ENCODE measurements around the gene CRP. TPM values are rescaled to one million over a fixed set of nuclear protein-coding genes. Genes with fewer than 3 reads are reported as not detected.

Gene CRP
- total RNA-seq, 1 donor from 2014 or later: not detected

GRCh38 chr1:159668739-159669138 lies 45.6 kb downstream of the CRP start:
- no peak for TF ChIP-seq CTCF (IDR thresholded peaks at IDR 0.05)
- H3K27me3 Mint-ChIP-seq (ENCODE audit: unreplicated experiment): peaks cover 15% of the 10 kb centered on the region
- DNase-seq (ENCODE audit: extremely low spot score, unreplicated experiment): no peak
- H3K4me1 Mint-ChIP-seq (ENCODE audit: unreplicated experiment): no peaks in the 10 kb centered on the region
- H3K36me3 Mint-ChIP-seq (ENCODE audit: unreplicated experiment): no peaks in the 10 kb centered on the region
- H3K9me3 Mint-ChIP-seq (ENCODE audit: unreplicated experiment): no peaks in the 10 kb centered on the region
- no peak overlapping the region for H3K27ac Mint-ChIP-seq (ENCODE audit: unreplicated experiment)
- no peak overlapping the region for H3K4me3 Mint-ChIP-seq (ENCODE audit: unreplicated experiment)

- no peaks in the 10 kb centered on the region for H3K36me3 Mint-ChIP-seq (ENCODE audit: unreplicated experiment)
- H3K27ac Mint-ChIP-seq (ENCODE audit: unreplicated experiment): no peak overlapping the region
- DNase-seq (ENCODE audit: extremely low spot score, unreplicated experiment): no peak
- TF ChIP-seq CTCF (IDR thresholded peaks at IDR 0.05): no peak
- H3K4me3 Mint-ChIP-seq (ENCODE audit: unreplicated experiment): no peak overlapping the region
- no peaks in the 10 kb centered on the region for H3K4me1 Mint-ChIP-seq (ENCODE audit: unreplicated experiment)
- peaks cover 3% of the 10 kb centered on the region for H3K9me3 Mint-ChIP-seq (ENCODE audit: unreplicated experiment)
- H3K27me3 Mint-ChIP-seq (ENCODE audit: unreplicated experiment): peaks cover 38% of the 10 kb centered on the region
Observed at GRCh38 chr1:159664247-159664646, 50.1 kb downstream of the CRP start.

GRCh38 chr1:159663552-159663951 lies 50.8 kb downstream of the CRP start:
- no peak overlapping the region for H3K4me3 Mint-ChIP-seq (ENCODE audit: unreplicated experiment)

More at GRCh38 chr1:159663552-159663951, 50.8 kb downstream of the CRP start:
- TF ChIP-seq CTCF (IDR thresholded peaks at IDR 0.05): no peak
- Mint-ChIP-seq H3K9me3 (ENCODE audit: unreplicated experiment) (peaks cover 3% of the 10 kb centered on the region), H3K27me3 (ENCODE audit: unreplicated experiment) (peaks cover 37% of the 10 kb centered on the region), H3K4me1 (ENCODE audit: unreplicated experiment) (no peaks in the 10 kb centered on the region), H3K27ac (ENCODE audit: unreplicated experiment) (no peak overlapping the region), H3K36me3 (ENCODE audit: unreplicated experiment) (no peaks in the 10 kb centered on the region)
- no peak for DNase-seq (ENCODE audit: extremely low spot score, unreplicated experiment)

Other genes with a start within 250 kb of the CRP start
- not detected in 2 replicates for gene OR10J5, start 178.6 kb downstream of the CRP start, total RNA-seq
- not detected in 2 replicates for gene APCS, start 126.8 kb downstream of the CRP start, total RNA-seq
- 10.5 and 16.5 TPM in 2 replicates for gene DUSP23, start 66.4 kb upstream of the CRP start, total RNA-seq
- not detected in 2 replicates for gene FCRL6, start 87.8 kb upstream of the CRP start, total RNA-seq
- not detected in 2 replicates for gene SLAMF8, start 112.3 kb upstream of the CRP start, total RNA-seq
- gene VSIG8, start 148.1 kb upstream of the CRP start, total RNA-seq: not detected in 2 replicates
- gene CFAP45, start 185.6 kb upstream of the CRP start, total RNA-seq: 0.52 and 0.83 TPM in 2 replicates
- gene TAGLN2, start 210.9 kb upstream of the CRP start, total RNA-seq: 161 and 169 TPM in 2 replicates
- gene IGSF9, start 231.0 kb upstream of the CRP start, total RNA-seq: not detected in 2 replicates
- gene SLAMF9, start 239.6 kb upstream of the CRP start, total RNA-seq: not detected in 2 replicates